ENCODE results near the gene CLCN4.

CLCN4 gene

GRCh38 chrX:10124506-10125247, 32.1 kb upstream of the CLCN4 start:
- no peak for TF ChIP-seq CTCF (IDR thresholded peaks at IDR 0.05; ENCODE audit: low read depth, low read length, missing control alignments)
- H3K36me3 ChIP-seq (replicated peaks): no peaks in the 10 kb centered on the region
- no peaks in the 10 kb centered on the region for H3K27me3 ChIP-seq (replicated peaks)
- no peak for DNase-seq
- H3K4me3 ChIP-seq (ENCODE audit: low read depth, low read length): no peak overlapping the region
- in situ Hi-C loops (cut with HindIII; ENCODE audit: low pct_ligation_motif_present, low sequenced_read_pairs): no loop called here
- no peak overlapping the region for H3K27ac ChIP-seq

- in situ Hi-C loops (cut with HindIII; ENCODE audit: low pct_ligation_motif_present, low sequenced_read_pairs): no loop called here
- no peak overlapping the region for H3K4me3 ChIP-seq (ENCODE audit: low read depth, low read length)
- no peak overlapping the region for H3K27ac ChIP-seq
- TF ChIP-seq CTCF (IDR thresholded peaks at IDR 0.05; ENCODE audit: low read depth, low read length, missing control alignments): no peak
- DNase-seq: no peak
- peaks cover 3% of the 10 kb centered on the region for H3K36me3 ChIP-seq (replicated peaks)
- no peaks in the 10 kb centered on the region for H3K27me3 ChIP-seq (replicated peaks)
These were observed 31.5 kb upstream of the CLCN4 start for GRCh38 chrX:10125248-10125615.

- Histone ChIP-seq H3K36me3 (replicated peaks) (peaks cover 4% of the 10 kb centered on the region), H3K27ac (no peak overlapping the region), H3K4me3 (ENCODE audit: low read depth, low read length) (no peak overlapping the region), H3K27me3 (replicated peaks) (no peaks in the 10 kb centered on the region)
- in situ Hi-C loops (cut with HindIII; ENCODE audit: low pct_ligation_motif_present, low sequenced_read_pairs): no loop called here
- no peak for DNase-seq
- no peak for TF ChIP-seq CTCF (IDR thresholded peaks at IDR 0.05; ENCODE audit: low read depth, low read length, missing control alignments)
These were observed 30.7 kb upstream of the CLCN4 start for GRCh38 chrX:10126044-10126443.

GRCh38 chrX:10126834-10127233, 29.9 kb upstream of the CLCN4 start:
- DNase-seq: no peak
- no peaks in the 10 kb centered on the region for H3K27me3 ChIP-seq (replicated peaks)
- H3K4me3 ChIP-seq (ENCODE audit: low read depth, low read length): no peak overlapping the region
- peaks cover 4% of the 10 kb centered on the region for H3K36me3 ChIP-seq (replicated peaks)
- H3K27ac ChIP-seq: no peak overlapping the region
- TF ChIP-seq CTCF (IDR thresholded peaks at IDR 0.05; ENCODE audit: low read depth, low read length, missing control alignments): no peak
- in situ Hi-C loops (cut with HindIII; ENCODE audit: low pct_ligation_motif_present, low sequenced_read_pairs): no loop called here

- peaks cover 4% of the 10 kb centered on the region for H3K36me3 ChIP-seq (replicated peaks)
- in situ Hi-C loops (cut with HindIII; ENCODE audit: low pct_ligation_motif_present, low sequenced_read_pairs): no loop called here
- TF ChIP-seq CTCF (IDR thresholded peaks at IDR 0.05; ENCODE audit: low read depth, low read length, missing control alignments): no peak
- no peaks in the 10 kb centered on the region for H3K27me3 ChIP-seq (replicated peaks)
- DNase-seq: no peak
- H3K4me3 ChIP-seq (ENCODE audit: low read depth, low read length): no peak overlapping the region
- no peak overlapping the region for H3K27ac ChIP-seq
These were observed 28.4 kb upstream of the CLCN4 start for GRCh38 chrX:10128386-10128785.

- no peak overlapping the region for H3K27ac ChIP-seq
- H3K4me3 ChIP-seq (ENCODE audit: low read depth, low read length): no peak overlapping the region
- DNase-seq: no peak
- H3K36me3 ChIP-seq (replicated peaks): peaks cover 4% of the 10 kb centered on the region
- in situ Hi-C loops (cut with HindIII; ENCODE audit: low pct_ligation_motif_present, low sequenced_read_pairs): no loop called here
- H3K27me3 ChIP-seq (replicated peaks): no peaks in the 10 kb centered on the region
- TF ChIP-seq CTCF (IDR thresholded peaks at IDR 0.05; ENCODE audit: low read depth, low read length, missing control alignments): no peak
These were observed 27.5 kb upstream of the CLCN4 start for GRCh38 chrX:10129229-10129628.
